ENCODE data around the gene UBE2V1. TPM values are rescaled to one million over a fixed set of nuclear protein-coding genes. Genes with fewer than 3 reads are reported as not detected.

UBE2V1 gene
- total and polyA plus RNA-seq, 2 of the 13 experiments (the other 11 are each of a cell fraction or from before 2014, with no cell fraction given): 81.3 to 132 TPM

DNA sequence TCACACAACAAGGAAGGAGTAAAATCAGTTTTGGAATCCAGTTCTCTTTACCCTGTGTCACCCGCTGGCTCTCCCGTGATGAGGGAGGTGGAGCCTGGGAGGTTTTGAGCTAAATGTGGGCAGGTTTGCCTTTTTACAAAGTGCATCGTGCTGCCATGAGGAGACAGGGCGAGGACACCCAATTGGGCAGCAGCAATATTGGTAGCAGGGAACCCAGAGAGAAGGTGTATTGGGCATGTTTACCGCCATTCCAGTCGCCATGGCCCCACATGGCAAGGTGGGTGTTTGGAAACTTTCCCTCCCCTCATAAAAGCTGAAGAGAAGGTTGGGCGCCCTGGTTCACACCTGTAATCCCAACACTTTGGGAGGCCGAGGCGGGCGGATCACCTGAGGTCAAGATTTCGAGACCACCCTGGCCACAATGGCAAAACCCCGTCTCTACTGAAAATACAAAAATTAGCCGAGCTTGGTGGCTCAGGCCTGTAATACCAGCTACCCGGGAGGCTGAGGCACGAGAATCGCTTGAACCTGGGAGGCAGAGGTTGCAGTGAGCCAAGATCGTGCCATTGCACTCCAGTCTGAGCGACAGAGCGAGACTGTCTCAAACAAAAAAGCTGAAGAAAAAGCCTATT lies 3.5 kb upstream of the UBE2V1 start (continued):
- TF ChIP-seq, protein P1, sequence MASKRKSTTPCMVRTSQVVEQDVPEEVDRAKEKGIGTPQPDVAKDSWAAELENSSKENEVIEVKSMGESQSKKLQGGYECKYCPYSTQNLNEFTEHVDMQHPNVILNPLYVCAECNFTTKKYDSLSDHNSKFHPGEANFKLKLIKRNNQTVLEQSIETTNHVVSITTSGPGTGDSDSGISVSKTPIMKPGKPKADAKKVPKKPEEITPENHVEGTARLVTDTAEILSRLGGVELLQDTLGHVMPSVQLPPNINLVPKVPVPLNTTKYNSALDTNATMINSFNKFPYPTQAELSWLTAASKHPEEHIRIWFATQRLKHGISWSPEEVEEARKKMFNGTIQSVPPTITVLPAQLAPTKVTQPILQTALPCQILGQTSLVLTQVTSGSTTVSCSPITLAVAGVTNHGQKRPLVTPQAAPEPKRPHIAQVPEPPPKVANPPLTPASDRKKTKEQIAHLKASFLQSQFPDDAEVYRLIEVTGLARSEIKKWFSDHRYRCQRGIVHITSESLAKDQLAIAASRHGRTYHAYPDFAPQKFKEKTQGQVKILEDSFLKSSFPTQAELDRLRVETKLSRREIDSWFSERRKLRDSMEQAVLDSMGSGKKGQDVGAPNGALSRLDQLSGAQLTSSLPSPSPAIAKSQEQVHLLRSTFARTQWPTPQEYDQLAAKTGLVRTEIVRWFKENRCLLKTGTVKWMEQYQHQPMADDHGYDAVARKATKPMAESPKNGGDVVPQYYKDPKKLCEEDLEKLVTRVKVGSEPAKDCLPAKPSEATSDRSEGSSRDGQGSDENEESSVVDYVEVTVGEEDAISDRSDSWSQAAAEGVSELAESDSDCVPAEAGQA (IDR thresholded peaks at IDR 0.05; ENCODE audit: low read depth): no peak
- TF ChIP-seq, protein P1 (CRISPR knock-in tag; IDR thresholded peaks at IDR 0.05; ENCODE audit: borderline replicate concordance): no peak
- TF ChIP-seq ZNF296 (CRISPR knock-in tag; conservative IDR thresholded peaks at IDR 0.05) (no peak), ZNF619 (CRISPR knock-in tag; IDR thresholded peaks at IDR 0.05) (0 out of 2 replicates have a peak, but pooled peaks have one; percentile 1), CBFB (CRISPR knock-in tag; IDR thresholded peaks at IDR 0.05) (no peak), GLI4 (CRISPR knock-in tag; IDR thresholded peaks at IDR 0.05; ENCODE audit: borderline replicate concordance) (0 out of 2 replicates have a peak, but pooled peaks have one; percentile 56), ZNF543 (CRISPR knock-in tag; IDR thresholded peaks at IDR 0.05) (no peak), ZNF235 (CRISPR knock-in tag; IDR thresholded peaks at IDR 0.05; ENCODE audit: borderline replicate concordance) (0 out of 2 replicates have a peak, but pooled peaks have one; percentile 62), NR2F2 (IDR thresholded peaks at IDR 0.05; ENCODE audit: borderline replicate concordance, low read depth) (no peak), BRD4 (CRISPR knock-in tag; IDR thresholded peaks at IDR 0.05) (0 out of 2 replicates have a peak, but pooled peaks have one; percentile 45), BORCS8-MEF2B (CRISPR knock-in tag; IDR thresholded peaks at IDR 0.05) (no peak; the same call in 1 of the 2 replicates), MTF1 (CRISPR knock-in tag; IDR thresholded peaks at IDR 0.05) (no peak), KDM5B (CRISPR knock-in tag; IDR thresholded peaks at IDR 0.05; ENCODE audit: borderline replicate concordance) (peak; percentile 47; the same call in 1 of the 2 replicates), TAF15 (IDR thresholded peaks at IDR 0.05; ENCODE audit: low read depth, low read length, poor library complexity, severe bottlenecking) (no peak)
- TF ChIP-seq, protein P2, sequence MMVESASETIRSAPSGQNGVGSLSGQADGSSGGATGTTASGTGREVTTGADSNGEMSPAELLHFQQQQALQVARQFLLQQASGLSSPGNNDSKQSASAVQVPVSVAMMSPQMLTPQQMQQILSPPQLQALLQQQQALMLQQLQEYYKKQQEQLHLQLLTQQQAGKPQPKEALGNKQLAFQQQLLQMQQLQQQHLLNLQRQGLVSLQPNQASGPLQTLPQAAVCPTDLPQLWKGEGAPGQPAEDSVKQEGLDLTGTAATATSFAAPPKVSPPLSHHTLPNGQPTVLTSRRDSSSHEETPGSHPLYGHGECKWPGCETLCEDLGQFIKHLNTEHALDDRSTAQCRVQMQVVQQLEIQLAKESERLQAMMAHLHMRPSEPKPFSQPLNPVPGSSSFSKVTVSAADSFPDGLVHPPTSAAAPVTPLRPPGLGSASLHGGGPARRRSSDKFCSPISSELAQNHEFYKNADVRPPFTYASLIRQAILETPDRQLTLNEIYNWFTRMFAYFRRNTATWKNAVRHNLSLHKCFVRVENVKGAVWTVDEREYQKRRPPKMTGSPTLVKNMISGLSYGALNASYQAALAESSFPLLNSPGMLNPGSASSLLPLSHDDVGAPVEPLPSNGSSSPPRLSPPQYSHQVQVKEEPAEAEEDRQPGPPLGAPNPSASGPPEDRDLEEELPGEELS (CRISPR knock-in tag; IDR thresholded peaks at IDR 0.05): no peak
- TF ChIP-seq, protein P3, sequence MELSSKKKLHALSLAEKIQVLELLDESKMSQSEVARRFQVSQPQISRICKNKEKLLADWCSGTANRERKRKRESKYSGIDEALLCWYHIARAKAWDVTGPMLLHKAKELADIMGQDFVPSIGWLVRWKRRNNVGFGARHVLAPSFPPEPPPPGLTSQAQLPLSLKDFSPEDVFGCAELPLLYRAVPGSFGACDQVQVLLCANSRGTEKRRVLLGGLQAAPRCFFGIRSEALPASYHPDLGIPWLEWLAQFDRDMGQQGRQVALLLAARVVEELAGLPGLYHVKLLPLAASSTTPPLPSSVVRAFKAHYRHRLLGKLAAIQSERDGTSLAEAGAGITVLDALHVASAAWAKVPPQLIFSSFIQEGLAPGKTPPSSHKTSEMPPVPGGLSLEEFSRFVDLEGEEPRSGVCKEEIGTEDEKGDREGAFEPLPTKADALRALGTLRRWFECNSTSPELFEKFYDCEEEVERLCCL (CRISPR knock-in tag; IDR thresholded peaks at IDR 0.05; ENCODE audit: borderline replicate concordance): no peak
